ENCODE measurements around the gene HDAC9.
A peak's percentile ranks its signal among the peaks of the same experiment; 100 is the strongest.

HDAC9 gene

GRCh38 chr7:18597754-18598153 lies 102.2 kb downstream of the HDAC9 start:
- DNase-seq: no peak

- peak; percentile 40 for DNase-seq
These were observed 111.5 kb downstream of the HDAC9 start for GRCh38 chr7:18607025-18607424.

- peak; percentile 7 for DNase-seq
These were observed 114.9 kb downstream of the HDAC9 start for GRCh38 chr7:18610331-18610948.

- no peak for DNase-seq
These were observed 119.3 kb downstream of the HDAC9 start for GRCh38 chr7:18614841-18615240.

GRCh38 chr7:18619311-18619710 lies 123.8 kb downstream of the HDAC9 start:
- no peak for DNase-seq

GRCh38 chr7:18623389-18623788 lies 127.8 kb downstream of the HDAC9 start:
- DNase-seq: no peak

GRCh38 chr7:18624459-18624858 lies 128.9 kb downstream of the HDAC9 start:
- DNase-seq: no peak

- DNase-seq: no peak
These were observed 130.5 kb downstream of the HDAC9 start for GRCh38 chr7:18626086-18626485.

- peak; percentile 9 for DNase-seq
These were observed 131.2 kb downstream of the HDAC9 start for GRCh38 chr7:18626717-18627116.

GRCh38 chr7:18637516-18637915 lies 142.0 kb downstream of the HDAC9 start:
- no peak for DNase-seq

- DNase-seq: no peak
These were observed 143.3 kb downstream of the HDAC9 start for GRCh38 chr7:18638594-18639452.

GRCh38 chr7:18639711-18640110 lies 144.2 kb downstream of the HDAC9 start:
- no peak for DNase-seq

- no peak for DNase-seq
These were observed 149.4 kb downstream of the HDAC9 start for GRCh38 chr7:18644981-18645380.

- no peak for DNase-seq
These were observed 152.0 kb downstream of the HDAC9 start for GRCh38 chr7:18647582-18647981.

- no peak for DNase-seq
These were observed 153.6 kb downstream of the HDAC9 start for GRCh38 chr7:18648849-18649758.

GRCh38 chr7:18653381-18654155 lies 158.0 kb downstream of the HDAC9 start:
- DNase-seq: peak; percentile 72

GRCh38 chr7:18654709-18655108 lies 159.2 kb downstream of the HDAC9 start:
- no peak for DNase-seq

GRCh38 chr7:18655506-18655905 lies 160.0 kb downstream of the HDAC9 start:
- DNase-seq: no peak

GRCh38 chr7:18655912-18656311 lies 160.4 kb downstream of the HDAC9 start:
- DNase-seq: no peak

- DNase-seq: no peak
These were observed 160.8 kb downstream of the HDAC9 start for GRCh38 chr7:18656362-18656761.

- no peak for DNase-seq
These were observed 164.2 kb downstream of the HDAC9 start for GRCh38 chr7:18659746-18660145.

- no peak for DNase-seq
These were observed 167.8 kb downstream of the HDAC9 start for GRCh38 chr7:18663321-18663720.
